Osteoblast (primary cell): Measurements from ENCODE around the gene CTTN. TPM values are rescaled to one million over a fixed set of nuclear protein-coding genes. Genes with fewer than 3 reads are reported as not detected.

Experiments
- DNase-seq: peaks from one replicate; pipeline ENCODE4 v3.0.0; 2011; ENCODE audit warnings: low spot score, mixed read lengths; ENCODE audit not compliant: insufficient read length; ENCODE audit errors: missing footprints
- H2AFZ ChIP-seq: 2 replicates; pipeline ENCODE4 v1.6.0; 2011; ENCODE audit warnings: mild to moderate bottlenecking, low read length
- H3K27ac ChIP-seq: 2 replicates; pipeline ENCODE4 v1.5.1; 2011; ENCODE audit warnings: mild to moderate bottlenecking, low read depth, low read length, moderate library complexity
- H3K27me3 ChIP-seq: 2 replicates; pipeline ENCODE4 v1.6.0; 2012; ENCODE audit warnings: mild to moderate bottlenecking, control low read depth, inconsistent platforms, low read length, moderate library complexity; ENCODE audit not compliant: insufficient read depth
- H3K36me3 ChIP-seq: 2 replicates; pipeline ENCODE4 v1.5.1; 2011; ENCODE audit warnings: mild to moderate bottlenecking, low read length, control low read depth, moderate library complexity; ENCODE audit not compliant: insufficient read depth
- H3K4me1 ChIP-seq: 2 replicates; pipeline ENCODE4 v1.5.1; 2011; ENCODE audit warnings: mild to moderate bottlenecking, low read length, control low read depth, moderate library complexity; ENCODE audit not compliant: insufficient read depth
- H3K4me2 ChIP-seq: 2 replicates; pipeline ENCODE4 v1.6.0; 2011; ENCODE audit warnings: mild to moderate bottlenecking, low read length; ENCODE audit not compliant: insufficient read depth
- H3K4me3 ChIP-seq: fragments of 200-600 bp; sonication (generic); 3 replicates; pipeline ENCODE4 v1.5.1; 2012; ENCODE audit warnings: mild to moderate bottlenecking, low read length, inconsistent platforms; ENCODE audit not compliant: insufficient read depth
- H3K79me2 ChIP-seq: 2 replicates; pipeline ENCODE4 v1.6.0; 2012; ENCODE audit warnings: mild to moderate bottlenecking, low read length, control low read depth, inconsistent platforms; ENCODE audit not compliant: insufficient read depth
- H3K9me3 ChIP-seq: 2 replicates; pipeline ENCODE4 v1.5.1; 2011; ENCODE audit warnings: low read depth, low read length, control low read depth
- H4K20me1 ChIP-seq: 2 replicates; pipeline ENCODE4 v1.6.0; 2012; ENCODE audit warnings: mild to moderate bottlenecking, low read length, control low read depth; ENCODE audit not compliant: insufficient read depth
- total RNA-seq: library from RNA; depleted of rRNA; stranded (reverse); fragments of >200 nt; gene quantifications from 2 replicates; pipeline ENCODE4 v1.2.3, GENCODE V29; 2012
- TF ChIP-seq, protein P1 (sequence below): IDR thresholded peaks from 2 replicates; pipeline ENCODE4 v1.5.1; 2011; ENCODE audit warnings: mild to moderate bottlenecking, low read depth, low read length, moderate library complexity; ENCODE audit errors: extremely low read depth

Gene CTTN
- total RNA-seq, result 426 and 429 TPM in 2 replicates

- H3K4me1 ChIP-seq, result peaks cover 25% of the 10 kb centered on the region
- peak; percentile 98 for DNase-seq
- TF ChIP-seq, protein P1, sequence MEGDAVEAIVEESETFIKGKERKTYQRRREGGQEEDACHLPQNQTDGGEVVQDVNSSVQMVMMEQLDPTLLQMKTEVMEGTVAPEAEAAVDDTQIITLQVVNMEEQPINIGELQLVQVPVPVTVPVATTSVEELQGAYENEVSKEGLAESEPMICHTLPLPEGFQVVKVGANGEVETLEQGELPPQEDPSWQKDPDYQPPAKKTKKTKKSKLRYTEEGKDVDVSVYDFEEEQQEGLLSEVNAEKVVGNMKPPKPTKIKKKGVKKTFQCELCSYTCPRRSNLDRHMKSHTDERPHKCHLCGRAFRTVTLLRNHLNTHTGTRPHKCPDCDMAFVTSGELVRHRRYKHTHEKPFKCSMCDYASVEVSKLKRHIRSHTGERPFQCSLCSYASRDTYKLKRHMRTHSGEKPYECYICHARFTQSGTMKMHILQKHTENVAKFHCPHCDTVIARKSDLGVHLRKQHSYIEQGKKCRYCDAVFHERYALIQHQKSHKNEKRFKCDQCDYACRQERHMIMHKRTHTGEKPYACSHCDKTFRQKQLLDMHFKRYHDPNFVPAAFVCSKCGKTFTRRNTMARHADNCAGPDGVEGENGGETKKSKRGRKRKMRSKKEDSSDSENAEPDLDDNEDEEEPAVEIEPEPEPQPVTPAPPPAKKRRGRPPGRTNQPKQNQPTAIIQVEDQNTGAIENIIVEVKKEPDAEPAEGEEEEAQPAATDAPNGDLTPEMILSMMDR, result no peak
- peak within 1 kb of the TSS; percentile 90 for H3K27ac ChIP-seq
- H3K36me3 ChIP-seq, result peaks cover 10% of the 10 kb centered on the region
- peaks cover 34% of the 10 kb centered on the region for H4K20me1 ChIP-seq
- peaks cover 79% of the 10 kb centered on the region for H3K79me2 ChIP-seq
- H3K4me2 ChIP-seq, result peak within 1 kb of the TSS; percentile 96
- H3K9me3 ChIP-seq, result no peaks in the 10 kb centered on the region
- H3K4me3 ChIP-seq, result peak within 1 kb of the TSS; percentile 83
- no peaks in the 10 kb centered on the region for H3K27me3 ChIP-seq
- H2AFZ ChIP-seq, result peak within 1 kb of the TSS; percentile 80
These were observed at the start of gene CTTN for GRCh38 chr11:70397983-70398833. TSS of gene CTTN (plus strand) at chr11:70398529. CDS start at chr11:70407298, 8,769 bp downstream.

DNA sequence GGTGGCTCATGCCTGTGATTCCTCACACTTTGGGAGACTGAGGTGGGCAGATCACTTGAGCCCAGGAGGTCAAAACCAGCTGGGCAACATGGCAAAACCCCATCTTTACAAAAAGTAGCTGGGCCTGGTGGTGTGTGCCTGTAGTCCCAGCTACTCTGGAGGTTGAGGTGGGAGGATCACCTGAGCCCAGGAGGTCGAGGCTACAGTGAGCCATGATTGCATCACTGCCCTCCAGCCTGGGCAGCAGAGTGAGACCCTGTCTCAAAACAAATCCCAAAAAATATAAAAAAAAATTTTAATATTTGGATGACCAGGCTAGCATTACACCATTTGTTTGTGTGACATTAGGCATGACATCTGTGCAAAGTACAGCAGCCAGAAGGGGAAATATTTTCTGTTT lies 49.7 kb upstream of the CTTN start:
- no peak for DNase-seq
- Histone ChIP-seq H3K36me3 (peaks cover 49% of the 10 kb centered on the region), H2AFZ (no peak overlapping the region), H3K9me3 (no peaks in the 10 kb centered on the region), H4K20me1 (no peaks in the 10 kb centered on the region), H3K4me1 (no peaks in the 10 kb centered on the region), H3K27me3 (no peaks in the 10 kb centered on the region), H3K4me3 (no peak overlapping the region), H3K79me2 (no peaks in the 10 kb centered on the region), H3K4me2 (no peak overlapping the region), H3K27ac (no peak overlapping the region)
- TF ChIP-seq, protein P1, result no peak

- Histone ChIP-seq H3K4me1 (no peaks in the 10 kb centered on the region), H3K4me2 (no peak overlapping the region), H3K36me3 (peaks cover 57% of the 10 kb centered on the region), H4K20me1 (no peaks in the 10 kb centered on the region), H3K9me3 (no peaks in the 10 kb centered on the region), H2AFZ (no peak overlapping the region), H3K27me3 (no peaks in the 10 kb centered on the region), H3K27ac (no peak overlapping the region), H3K79me2 (no peaks in the 10 kb centered on the region), H3K4me3 (no peak overlapping the region)
- DNase-seq, result no peak
- TF ChIP-seq, protein P1, result no peak
These were observed 46.7 kb upstream of the CTTN start for GRCh38 chr11:70351646-70352045.

- Histone ChIP-seq H3K4me2 (no peak overlapping the region), H3K9me3 (no peaks in the 10 kb centered on the region), H3K27me3 (no peaks in the 10 kb centered on the region), H3K36me3 (peaks cover 59% of the 10 kb centered on the region), H4K20me1 (no peaks in the 10 kb centered on the region), H3K4me3 (no peak overlapping the region), H3K4me1 (no peaks in the 10 kb centered on the region), H2AFZ (no peak overlapping the region), H3K27ac (no peak overlapping the region), H3K79me2 (no peaks in the 10 kb centered on the region)
- TF ChIP-seq, protein P1, result no peak
- DNase-seq, result no peak
These were observed 46.2 kb upstream of the CTTN start for GRCh38 chr11:70352100-70352499.
